Measurements from ENCODE around the gene PHOSPHO2.

PHOSPHO2 gene, protein sequence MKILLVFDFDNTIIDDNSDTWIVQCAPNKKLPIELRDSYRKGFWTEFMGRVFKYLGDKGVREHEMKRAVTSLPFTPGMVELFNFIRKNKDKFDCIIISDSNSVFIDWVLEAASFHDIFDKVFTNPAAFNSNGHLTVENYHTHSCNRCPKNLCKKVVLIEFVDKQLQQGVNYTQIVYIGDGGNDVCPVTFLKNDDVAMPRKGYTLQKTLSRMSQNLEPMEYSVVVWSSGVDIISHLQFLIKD

DNA sequence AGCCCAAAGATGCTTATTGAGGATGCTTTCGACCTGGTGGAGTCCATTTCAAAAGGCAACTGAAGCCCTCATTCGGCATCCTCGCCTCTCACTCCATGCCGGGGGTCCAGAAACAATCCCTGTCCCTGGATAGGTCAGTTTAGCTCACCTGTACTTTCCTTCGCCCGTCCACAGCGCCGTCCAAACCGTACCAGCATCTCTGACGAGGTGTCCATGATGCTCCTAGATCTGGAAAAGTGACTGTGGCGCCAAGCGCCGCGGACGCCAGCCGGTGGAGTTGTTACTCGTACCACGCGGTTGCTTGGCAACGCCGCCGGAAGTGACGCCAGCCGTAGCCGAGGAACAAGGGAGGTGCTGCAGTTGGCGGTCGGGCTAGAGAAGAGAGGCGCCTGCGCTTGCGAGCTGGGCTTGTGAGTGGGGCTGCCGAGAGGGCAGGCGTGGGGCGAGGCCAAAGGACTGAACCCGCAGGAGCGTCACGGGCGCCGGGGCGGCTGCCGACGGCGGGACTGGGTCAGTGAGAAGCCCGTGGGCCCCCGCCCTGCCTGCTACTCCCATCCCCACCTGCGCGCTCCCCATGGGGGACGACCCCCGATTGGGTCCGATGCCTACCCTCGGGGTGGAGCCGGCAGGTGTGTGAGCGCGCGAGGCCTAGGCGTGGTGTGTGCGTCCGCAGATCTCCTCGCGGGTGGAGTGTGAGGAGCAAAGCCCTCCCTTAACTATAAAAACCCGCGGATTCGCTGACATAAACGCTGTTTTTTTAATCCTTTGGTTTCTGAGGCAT, at the start of gene PHOSPHO2, which contains the start of gene CFAP210:
TSS of gene PHOSPHO2 (plus strand) at position 357 of the 781 bp plus-strand sequence. CDS start 6,503 bp downstream, outside the sequence.
TSS of gene CFAP210 (minus strand) at position 293 of the 781 bp plus-strand sequence. CDS start at position 215, 78 bp downstream.
- Histone ChIP-seq H3K27ac (ENCODE audit: low read length) (peak within 1 kb of the TSS; percentile 90), H3K36me3 (ENCODE audit: control insufficient read depth in 1 of 2, insufficient read depth in 2 of 2, low read length in 2 of 2) (peaks cover 0 to 5% of the 10 kb centered on the region in 2 donors), H3K4me1 (ENCODE audit: control insufficient read depth in 1 of 2, insufficient read depth in 2 of 2, low read length in 2 of 2) (peaks cover 0 to 7% of the 10 kb centered on the region in 2 donors), H3K4me3 (ENCODE audit: low read depth in 1 of 2, low read length in 2 of 2) (peak within 1 kb of the TSS; percentile 95 to 96), H3K27me3 (ENCODE audit: low read depth, low read length) (no peaks in the 10 kb centered on the region), H3K9me3 (ENCODE audit: control insufficient read depth in 1 of 2, low read length in 2 of 2) (no peaks in the 10 kb centered on the region)

DNA sequence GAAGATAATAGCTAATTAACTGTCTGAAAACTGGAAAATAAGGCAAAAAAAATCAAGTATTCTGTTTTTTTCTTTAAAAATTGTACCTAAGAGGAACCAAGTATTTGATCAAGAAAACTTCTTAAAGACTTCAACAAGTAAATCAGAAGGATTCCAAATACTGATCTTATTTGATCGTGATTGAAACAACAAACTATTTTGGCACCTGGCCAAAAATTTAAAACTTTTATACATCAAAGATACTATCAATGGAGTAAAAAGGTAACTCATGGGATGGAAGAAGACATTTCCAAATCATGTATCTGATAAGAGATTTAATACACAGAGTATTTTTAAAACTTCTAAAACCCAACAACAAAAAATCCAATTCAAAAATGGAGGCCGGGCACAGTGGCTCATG, 46.8 kb upstream of the PHOSPHO2 start:
- Histone ChIP-seq H3K4me3 (ENCODE audit: low read depth in 1 of 2, low read length in 2 of 2) (no peak overlapping the region), H3K27ac (ENCODE audit: low read length) (no peak overlapping the region), H3K9me3 (ENCODE audit: control insufficient read depth in 1 of 2, low read length in 2 of 2) (no peaks in the 10 kb centered on the region), H3K27me3 (ENCODE audit: low read depth, low read length) (no peaks in the 10 kb centered on the region), H3K4me1 (ENCODE audit: control insufficient read depth in 1 of 2, insufficient read depth in 2 of 2, low read length in 2 of 2) (no peaks in the 10 kb centered on the region), H3K36me3 (ENCODE audit: control insufficient read depth in 1 of 2, insufficient read depth in 2 of 2, low read length in 2 of 2) (no peaks in the 10 kb centered on the region)

DNA sequence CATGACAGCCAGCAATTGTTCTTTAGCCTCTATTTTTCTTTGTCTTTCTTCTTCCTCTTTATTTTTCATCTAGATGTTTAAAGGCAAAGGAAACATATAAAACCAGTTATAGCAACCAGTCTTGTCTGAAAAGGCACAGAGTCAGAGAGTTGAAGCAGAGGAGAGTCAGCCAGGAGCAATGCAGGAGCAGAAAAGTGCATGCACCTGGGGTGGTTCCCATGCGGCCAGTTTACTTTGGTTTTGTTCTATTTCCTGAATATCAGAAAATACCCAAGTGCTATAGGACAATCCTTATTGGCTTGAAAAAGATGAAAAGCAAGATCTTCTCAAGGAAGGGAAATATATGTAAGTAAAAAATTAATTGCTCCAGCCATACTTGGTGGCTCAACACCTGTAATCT, 45.0 kb upstream of the PHOSPHO2 start:
- Histone ChIP-seq H3K27ac (ENCODE audit: low read length) (no peak overlapping the region), H3K27me3 (ENCODE audit: low read depth, low read length) (no peaks in the 10 kb centered on the region), H3K4me1 (ENCODE audit: control insufficient read depth in 1 of 2, insufficient read depth in 2 of 2, low read length in 2 of 2) (no peaks in the 10 kb centered on the region), H3K36me3 (ENCODE audit: control insufficient read depth in 1 of 2, insufficient read depth in 2 of 2, low read length in 2 of 2) (no peaks in the 10 kb centered on the region), H3K9me3 (ENCODE audit: control insufficient read depth in 1 of 2, low read length in 2 of 2) (no peaks in the 10 kb centered on the region), H3K4me3 (ENCODE audit: low read depth in 1 of 2, low read length in 2 of 2) (no peak overlapping the region)

DNA sequence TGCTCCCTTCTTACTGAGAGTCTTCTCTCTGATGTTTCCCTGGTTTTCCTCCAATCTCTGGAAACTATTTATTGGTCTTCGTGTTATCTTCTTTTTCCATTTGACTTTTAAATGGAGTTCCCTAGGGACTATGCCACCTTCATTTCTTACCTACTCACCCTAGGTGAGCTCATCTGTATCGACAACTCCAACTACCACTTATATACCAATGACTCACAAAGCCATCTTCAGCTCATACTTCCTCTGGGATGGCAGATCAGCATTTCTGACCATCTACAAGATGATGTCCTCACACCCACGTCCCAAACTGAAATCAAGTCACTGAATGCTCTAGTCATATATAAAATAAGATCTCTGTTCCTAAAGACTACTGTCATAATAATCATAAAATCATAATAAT, 40.6 kb upstream of the PHOSPHO2 start:
- Histone ChIP-seq H3K36me3 (ENCODE audit: control insufficient read depth in 1 of 2, insufficient read depth in 2 of 2, low read length in 2 of 2) (no peaks in the 10 kb centered on the region), H3K4me1 (ENCODE audit: control insufficient read depth in 1 of 2, insufficient read depth in 2 of 2, low read length in 2 of 2) (no peaks in the 10 kb centered on the region), H3K4me3 (ENCODE audit: low read depth in 1 of 2, low read length in 2 of 2) (no peak overlapping the region), H3K27me3 (ENCODE audit: low read depth, low read length) (no peaks in the 10 kb centered on the region), H3K9me3 (ENCODE audit: control insufficient read depth in 1 of 2, low read length in 2 of 2) (no peaks in the 10 kb centered on the region), H3K27ac (ENCODE audit: low read length) (no peak overlapping the region)

DNA sequence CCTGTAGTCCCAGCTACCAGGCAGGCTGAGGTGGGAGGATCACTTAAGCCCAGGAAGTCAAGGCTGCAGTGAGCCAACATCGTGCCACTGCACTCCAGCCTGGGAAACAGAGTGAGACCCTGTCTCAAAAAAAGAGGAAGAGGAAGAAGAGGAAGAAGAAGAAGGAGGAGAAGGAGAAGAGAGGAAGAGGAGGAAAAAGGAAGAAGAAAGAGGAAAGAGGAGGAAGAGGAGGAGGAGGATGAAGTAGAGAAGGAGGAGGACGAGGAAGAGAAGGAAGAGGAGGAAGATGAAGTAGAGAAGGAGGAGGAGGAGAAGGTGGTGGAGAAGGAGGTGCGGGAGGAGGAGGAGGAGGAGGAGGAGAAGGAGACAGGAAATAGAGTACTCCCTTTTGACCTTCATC, 38.1 kb upstream of the PHOSPHO2 start:
- no peaks in the 10 kb centered on the region for H3K36me3 ChIP-seq (ENCODE audit: control insufficient read depth in 1 of 2, insufficient read depth in 2 of 2, low read length in 2 of 2)
- H3K9me3 ChIP-seq (ENCODE audit: control insufficient read depth in 1 of 2, low read length in 2 of 2) = no peaks in the 10 kb centered on the region
- no peak overlapping the region for H3K27ac ChIP-seq (ENCODE audit: low read length)
- H3K4me3 ChIP-seq (ENCODE audit: low read depth in 1 of 2, low read length in 2 of 2) = no peak overlapping the region
- H3K27me3 ChIP-seq (ENCODE audit: low read depth, low read length) = no peaks in the 10 kb centered on the region
- no peaks in the 10 kb centered on the region for H3K4me1 ChIP-seq (ENCODE audit: control insufficient read depth in 1 of 2, insufficient read depth in 2 of 2, low read length in 2 of 2)

DNA sequence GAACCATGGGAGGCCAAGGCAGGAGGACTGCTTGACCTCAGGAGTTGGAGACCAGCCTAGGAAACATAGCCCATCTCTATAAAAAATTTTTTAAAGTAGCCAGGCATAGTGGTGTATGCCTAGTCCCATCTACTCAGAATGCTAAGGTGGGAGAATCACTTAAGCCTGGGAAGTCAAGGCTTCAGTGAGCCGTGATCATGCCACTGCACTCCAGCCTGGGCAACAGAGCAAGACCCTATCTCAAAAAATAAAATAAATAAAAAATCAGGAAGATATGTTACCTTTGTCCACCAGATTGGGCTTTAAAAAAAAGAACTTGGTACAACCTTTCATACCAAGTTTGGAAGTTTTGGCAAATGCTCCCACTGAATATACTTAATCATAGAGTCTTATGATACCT, 35.4 kb upstream of the PHOSPHO2 start:
- H3K4me3 ChIP-seq (ENCODE audit: low read depth in 1 of 2, low read length in 2 of 2) = no peak overlapping the region
- no peaks in the 10 kb centered on the region for H3K9me3 ChIP-seq (ENCODE audit: control insufficient read depth in 1 of 2, low read length in 2 of 2)
- no peaks in the 10 kb centered on the region for H3K27me3 ChIP-seq (ENCODE audit: low read depth, low read length)
- H3K27ac ChIP-seq (ENCODE audit: low read length) = no peak overlapping the region
- no peaks in the 10 kb centered on the region for H3K36me3 ChIP-seq (ENCODE audit: control insufficient read depth in 1 of 2, insufficient read depth in 2 of 2, low read length in 2 of 2)
- no peaks in the 10 kb centered on the region for H3K4me1 ChIP-seq (ENCODE audit: control insufficient read depth in 1 of 2, insufficient read depth in 2 of 2, low read length in 2 of 2)

DNA sequence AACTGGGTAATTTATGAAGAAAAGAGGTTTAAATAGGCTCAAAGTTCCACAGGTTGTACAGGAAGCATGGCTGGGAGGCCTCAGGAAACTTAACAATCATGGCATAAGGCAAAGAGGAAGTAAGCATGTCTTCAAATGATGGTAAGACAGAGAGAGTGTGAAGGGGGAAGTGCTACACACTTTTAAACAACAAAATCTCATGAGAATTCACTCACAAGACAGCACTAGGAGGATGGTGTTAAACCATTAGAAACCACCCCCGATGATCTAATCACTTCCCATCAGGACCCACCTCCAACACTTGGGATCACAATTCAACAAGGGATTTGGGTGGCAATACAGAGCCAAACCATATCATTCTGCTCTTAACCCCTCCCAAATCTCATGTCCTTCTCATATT, 34.9 kb upstream of the PHOSPHO2 start:
- Histone ChIP-seq H3K9me3 (ENCODE audit: control insufficient read depth in 1 of 2, low read length in 2 of 2) (no peaks in the 10 kb centered on the region), H3K27ac (ENCODE audit: low read length) (no peak overlapping the region), H3K4me1 (ENCODE audit: control insufficient read depth in 1 of 2, insufficient read depth in 2 of 2, low read length in 2 of 2) (no peaks in the 10 kb centered on the region), H3K36me3 (ENCODE audit: control insufficient read depth in 1 of 2, insufficient read depth in 2 of 2, low read length in 2 of 2) (no peaks in the 10 kb centered on the region), H3K27me3 (ENCODE audit: low read depth, low read length) (no peaks in the 10 kb centered on the region), H3K4me3 (ENCODE audit: low read depth in 1 of 2, low read length in 2 of 2) (no peak overlapping the region)

DNA sequence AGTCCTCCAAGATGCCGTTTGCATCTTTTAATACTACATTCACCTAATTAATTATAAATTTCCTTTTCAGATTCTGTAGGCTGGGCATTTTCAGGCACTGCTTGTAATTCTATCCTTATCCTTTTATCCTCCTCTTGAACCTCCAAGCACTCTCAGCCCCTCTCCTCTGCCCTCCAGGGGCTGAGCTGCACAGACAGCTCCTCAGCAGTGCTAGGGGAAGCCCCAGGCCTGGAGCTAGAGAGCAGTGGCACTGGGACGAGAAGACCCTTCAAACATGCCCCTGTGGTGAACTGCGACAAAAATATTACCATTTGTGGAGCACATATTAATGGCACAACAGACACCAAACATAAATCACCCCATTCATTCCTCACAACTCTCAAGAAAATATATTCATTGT, 33.0 kb upstream of the PHOSPHO2 start:
- Histone ChIP-seq H3K4me3 (ENCODE audit: low read depth in 1 of 2, low read length in 2 of 2) (no peak overlapping the region), H3K36me3 (ENCODE audit: control insufficient read depth in 1 of 2, insufficient read depth in 2 of 2, low read length in 2 of 2) (no peaks in the 10 kb centered on the region), H3K27ac (ENCODE audit: low read length) (no peak overlapping the region), H3K27me3 (ENCODE audit: low read depth, low read length) (no peaks in the 10 kb centered on the region), H3K9me3 (ENCODE audit: control insufficient read depth in 1 of 2, low read length in 2 of 2) (no peaks in the 10 kb centered on the region), H3K4me1 (ENCODE audit: control insufficient read depth in 1 of 2, insufficient read depth in 2 of 2, low read length in 2 of 2) (no peaks in the 10 kb centered on the region)

DNA sequence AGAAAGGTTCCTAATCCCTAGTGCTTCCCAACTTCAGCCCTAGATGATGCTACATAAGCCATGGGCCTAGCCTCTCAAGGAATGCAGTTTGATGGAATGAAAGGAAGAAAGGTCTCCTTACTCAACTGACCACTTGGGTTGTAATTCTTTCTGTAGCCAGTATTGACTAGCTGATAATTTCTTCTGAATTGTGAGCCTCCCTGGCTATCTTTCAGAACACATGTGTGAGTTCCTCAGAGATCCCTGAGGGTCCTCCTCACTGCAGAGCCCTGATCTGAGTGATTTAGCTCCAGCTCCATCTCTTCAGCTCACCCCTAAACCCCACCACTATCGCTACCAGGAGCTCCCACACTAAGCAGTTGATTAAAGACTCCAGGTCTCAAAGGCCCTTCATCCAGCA, 31.5 kb upstream of the PHOSPHO2 start:
- H3K4me1 ChIP-seq (ENCODE audit: control insufficient read depth in 1 of 2, insufficient read depth in 2 of 2, low read length in 2 of 2) = no peaks in the 10 kb centered on the region
- H3K4me3 ChIP-seq (ENCODE audit: low read depth in 1 of 2, low read length in 2 of 2) = no peak overlapping the region
- H3K9me3 ChIP-seq (ENCODE audit: control insufficient read depth in 1 of 2, low read length in 2 of 2) = no peaks in the 10 kb centered on the region
- H3K27me3 ChIP-seq (ENCODE audit: low read depth, low read length) = no peaks in the 10 kb centered on the region
- no peaks in the 10 kb centered on the region for H3K36me3 ChIP-seq (ENCODE audit: control insufficient read depth in 1 of 2, insufficient read depth in 2 of 2, low read length in 2 of 2)
- H3K27ac ChIP-seq (ENCODE audit: low read length) = no peak overlapping the region

DNA sequence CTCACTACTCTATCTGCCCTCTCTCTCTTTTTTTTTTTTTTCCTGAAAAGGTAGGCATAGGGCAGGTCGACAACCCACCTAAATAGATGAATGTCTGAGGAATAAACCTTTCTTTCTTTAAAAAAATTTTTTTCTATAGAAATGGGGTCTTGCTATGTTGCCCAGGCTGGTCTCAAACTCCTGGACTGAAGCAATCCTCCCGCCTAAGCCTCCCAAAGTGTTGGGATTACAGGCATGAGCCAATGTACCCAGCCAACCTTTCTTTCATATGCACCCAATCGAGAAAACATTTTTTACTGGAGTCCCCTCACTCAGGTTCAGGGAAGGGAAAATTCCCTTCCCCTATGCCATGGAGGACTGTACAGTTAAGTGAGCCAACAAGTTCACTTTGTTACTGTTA, 31.0 kb upstream of the PHOSPHO2 start:
- H3K27ac ChIP-seq (ENCODE audit: low read length) = no peak overlapping the region
- no peaks in the 10 kb centered on the region for H3K36me3 ChIP-seq (ENCODE audit: control insufficient read depth in 1 of 2, insufficient read depth in 2 of 2, low read length in 2 of 2)
- no peaks in the 10 kb centered on the region for H3K4me1 ChIP-seq (ENCODE audit: control insufficient read depth in 1 of 2, insufficient read depth in 2 of 2, low read length in 2 of 2)
- no peaks in the 10 kb centered on the region for H3K9me3 ChIP-seq (ENCODE audit: control insufficient read depth in 1 of 2, low read length in 2 of 2)
- no peaks in the 10 kb centered on the region for H3K27me3 ChIP-seq (ENCODE audit: low read depth, low read length)
- H3K4me3 ChIP-seq (ENCODE audit: low read depth in 1 of 2, low read length in 2 of 2) = no peak overlapping the region

DNA sequence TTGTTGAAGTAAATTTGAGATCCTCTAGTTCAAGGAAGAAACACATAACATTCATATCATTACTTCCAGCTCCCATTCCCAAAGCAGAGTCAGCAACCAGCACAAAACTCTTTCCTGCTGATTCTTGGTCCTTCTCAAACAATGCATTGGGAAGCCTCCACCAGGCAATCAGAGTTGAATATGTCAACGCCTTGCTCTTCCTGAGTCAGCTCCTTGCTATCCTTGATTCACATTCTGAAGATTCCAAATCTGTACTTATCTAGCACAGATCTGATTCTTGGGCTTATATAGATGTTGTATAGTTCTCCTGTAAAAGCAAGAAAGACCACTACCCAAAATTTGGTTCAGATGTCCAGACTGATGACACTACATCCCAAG, 29.7 kb upstream of the PHOSPHO2 start:
- Histone ChIP-seq H3K9me3 (ENCODE audit: control insufficient read depth in 1 of 2, low read length in 2 of 2) (no peaks in the 10 kb centered on the region), H3K4me1 (ENCODE audit: control insufficient read depth in 1 of 2, insufficient read depth in 2 of 2, low read length in 2 of 2) (no peaks in the 10 kb centered on the region), H3K4me3 (ENCODE audit: low read depth in 1 of 2, low read length in 2 of 2) (no peak overlapping the region), H3K36me3 (ENCODE audit: control insufficient read depth in 1 of 2, insufficient read depth in 2 of 2, low read length in 2 of 2) (no peaks in the 10 kb centered on the region), H3K27me3 (ENCODE audit: low read depth, low read length) (no peaks in the 10 kb centered on the region), H3K27ac (ENCODE audit: low read length) (no peak overlapping the region)

All from muscle layer of duodenum (tissue), 2 donors.